NK-92 treated with Interleukin-12 subunit alpha and Interleukin-12 subunit beta, amount 100 ng/mL, for 24 hours (cell line): ENCODE results near the gene SEMA3G.

Experiments
- DNase-seq: peaks from one replicate; lab custom pipeline; 2025; lab: John Stamatoyannopoulos, UW

The SEMA3G gene

DNA sequence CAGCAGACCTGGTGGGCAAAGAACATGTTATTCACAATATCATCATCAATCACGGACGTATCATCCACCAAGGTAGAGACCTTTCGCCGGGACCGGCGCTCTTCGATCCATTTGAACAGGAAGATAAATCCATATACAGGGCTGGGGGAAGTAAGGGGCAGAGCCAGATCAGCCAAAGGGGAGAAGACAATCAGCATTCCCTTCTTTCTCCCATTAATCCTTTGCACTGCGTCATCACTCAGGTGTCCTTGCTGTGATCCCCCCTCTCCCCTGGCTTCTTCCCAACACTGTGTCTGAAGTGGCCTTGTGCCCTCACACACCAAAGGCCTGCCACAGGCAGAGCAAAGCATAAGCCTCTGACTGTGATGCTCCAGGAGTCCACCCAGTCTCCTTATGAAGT lies 36.4 kb downstream of the SEMA3G start:
- no peak for DNase-seq

DNA sequence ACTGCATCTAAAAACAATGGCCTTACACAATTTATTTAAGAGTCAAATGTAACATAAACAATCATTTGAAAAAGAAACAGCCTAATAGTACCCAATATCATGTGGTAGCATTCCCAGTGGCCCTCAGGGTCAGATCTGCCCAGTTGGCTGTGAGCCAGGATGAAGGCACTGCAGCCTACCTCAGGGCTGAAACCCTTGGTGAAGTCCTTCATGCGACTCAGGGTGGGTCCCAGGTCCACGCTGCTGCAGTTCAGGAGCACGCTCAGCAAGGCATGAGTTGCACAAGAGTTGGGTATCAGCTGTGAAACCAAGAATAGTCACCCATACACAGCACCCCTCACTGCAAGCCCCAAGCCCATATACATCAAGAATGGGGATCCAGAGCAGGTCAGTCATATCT lies 37.1 kb downstream of the SEMA3G start:
- no peak for DNase-seq

DNA sequence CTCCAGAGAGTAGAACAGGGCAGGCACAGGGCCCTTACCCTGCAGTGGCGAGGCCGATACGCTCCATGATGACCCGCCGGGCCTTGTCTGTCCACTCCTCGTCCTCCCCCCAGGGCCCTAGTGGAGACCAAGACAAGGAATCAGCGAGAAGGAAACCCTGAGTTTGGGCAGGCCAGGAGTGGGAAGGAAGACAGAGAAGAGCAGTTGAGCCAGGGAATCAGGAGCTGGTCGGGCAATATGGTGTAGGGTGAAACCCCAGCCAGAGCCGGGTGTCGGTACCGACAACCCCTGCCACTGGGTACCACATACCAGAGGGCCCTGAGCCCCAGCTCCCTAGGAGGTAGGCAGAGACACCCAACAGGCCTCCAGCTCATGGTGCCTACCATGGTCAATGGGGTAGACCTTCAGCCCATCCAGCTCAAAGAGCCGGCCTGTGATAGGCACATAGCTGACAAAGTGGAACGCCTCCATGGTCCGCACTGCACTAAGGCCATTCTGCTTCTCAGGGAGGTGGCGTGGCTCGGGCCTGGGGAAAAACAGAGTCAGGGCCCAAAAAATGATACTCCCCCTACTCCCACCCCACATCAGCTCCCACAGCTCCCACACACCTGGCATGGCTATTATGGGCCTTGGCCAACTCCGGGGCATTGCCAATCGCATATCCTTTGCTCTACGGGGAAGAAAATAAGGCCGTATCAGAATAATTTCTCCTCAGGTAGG lies 38.0 kb downstream of the SEMA3G start:
- DNase-seq: no peak

DNA sequence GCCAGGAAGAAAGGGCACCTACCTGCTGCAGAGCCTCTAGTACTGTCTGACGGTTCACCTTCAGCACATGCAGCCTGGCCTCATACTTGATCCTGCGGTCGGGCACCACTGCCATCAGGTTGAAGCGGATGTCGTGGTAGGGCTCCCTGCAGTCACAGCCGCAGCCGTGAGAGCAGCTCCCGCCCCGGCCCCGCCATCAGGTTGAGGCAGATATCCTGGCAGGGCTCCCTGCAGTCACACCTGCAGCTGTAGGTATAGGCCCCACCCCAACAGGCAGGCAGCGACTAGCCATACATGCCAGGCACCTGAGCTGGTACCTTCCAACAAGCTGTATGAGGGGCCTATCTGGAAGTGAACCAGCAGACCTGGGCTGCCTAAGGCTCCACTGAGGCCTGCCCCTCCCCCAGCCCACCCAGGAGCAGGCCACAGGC lies 38.7 kb downstream of the SEMA3G start:
- no peak for DNase-seq

DNA sequence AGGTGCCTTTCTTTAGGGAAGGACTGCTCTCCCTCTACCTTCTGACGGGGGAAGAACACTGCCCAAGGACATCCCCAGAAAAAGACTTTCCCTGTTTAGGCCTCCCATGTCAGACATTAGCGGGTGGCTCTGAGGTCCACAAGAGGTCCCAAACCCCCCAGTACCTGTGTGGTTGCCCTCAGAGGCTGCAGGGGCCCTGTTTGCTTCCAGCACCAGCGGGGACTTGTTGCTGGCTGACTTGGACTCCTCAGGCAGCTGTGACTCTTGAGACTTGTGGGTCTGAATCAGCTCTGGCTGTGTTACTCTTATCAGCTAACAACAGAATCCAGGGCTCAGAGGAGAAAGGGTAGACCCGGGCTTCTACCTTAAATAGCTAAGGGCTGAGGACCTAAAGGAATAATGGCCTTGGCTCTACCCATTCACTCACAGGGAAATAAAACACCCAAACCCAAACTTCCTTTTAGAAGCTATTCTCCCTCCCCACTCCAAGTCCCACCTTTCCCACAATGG lies 39.2 kb downstream of the SEMA3G start:
- DNase-seq: no peak

DNA sequence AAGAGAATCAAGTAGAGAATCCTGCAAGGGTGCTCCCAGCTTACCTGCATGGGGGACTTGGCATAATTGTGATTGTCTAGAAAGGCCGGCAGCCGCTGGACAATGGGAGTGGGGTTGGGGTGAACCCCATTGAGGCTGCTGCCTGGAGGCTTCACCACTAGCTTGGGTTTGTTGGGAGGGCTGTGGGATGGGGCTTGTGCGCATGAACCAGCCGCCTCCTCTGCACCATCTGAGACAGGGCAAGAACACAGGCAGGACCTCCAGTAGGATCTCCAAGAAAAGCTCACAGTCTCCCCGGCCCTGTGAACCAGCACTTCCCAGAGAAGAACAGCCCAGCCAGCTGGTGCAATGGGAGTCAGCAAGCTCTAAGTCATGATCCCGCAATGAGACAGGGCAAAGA lies 39.8 kb downstream of the SEMA3G start:
- no peak for DNase-seq

DNA sequence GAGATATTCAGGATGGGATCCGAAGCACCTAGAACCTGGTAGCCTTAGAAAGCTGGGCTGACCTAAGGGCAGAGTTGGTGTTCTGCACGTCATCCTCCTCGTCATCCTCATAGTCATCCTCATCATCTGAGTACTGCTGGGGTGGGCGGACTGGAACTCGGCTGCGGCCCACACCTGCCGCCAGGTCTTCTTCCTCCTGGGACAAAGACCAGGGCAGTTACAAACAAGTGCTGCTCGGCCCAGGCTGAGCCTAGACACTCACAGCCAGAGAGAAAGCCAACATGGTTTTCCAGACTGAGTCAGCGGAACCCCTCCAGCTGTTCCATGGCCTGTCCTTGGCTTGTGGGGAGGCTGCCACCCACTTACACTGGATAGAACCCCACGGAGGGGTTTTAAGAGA lies 40.5 kb downstream of the SEMA3G start:
- DNase-seq: no peak

DNA sequence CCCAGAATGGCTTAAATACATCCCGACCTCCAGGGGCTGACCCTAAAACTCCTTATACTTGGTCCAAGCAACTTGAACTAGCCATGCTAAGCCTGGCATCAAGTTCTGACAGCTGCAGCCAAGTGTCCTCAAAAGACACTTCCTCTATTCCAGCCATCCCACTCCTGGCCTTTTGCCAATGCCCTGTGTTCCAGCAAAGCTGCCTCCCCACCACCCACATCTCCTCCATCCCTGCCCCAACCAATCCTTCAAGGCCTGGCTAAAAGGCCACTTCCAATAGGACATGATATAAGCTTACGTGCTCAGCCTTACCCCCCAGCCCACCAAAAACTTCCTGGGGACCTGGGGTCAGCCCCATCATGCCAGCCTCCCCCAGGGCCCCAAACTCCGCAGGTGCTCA lies 40.9 kb downstream of the SEMA3G start:
- no peak for DNase-seq

DNA sequence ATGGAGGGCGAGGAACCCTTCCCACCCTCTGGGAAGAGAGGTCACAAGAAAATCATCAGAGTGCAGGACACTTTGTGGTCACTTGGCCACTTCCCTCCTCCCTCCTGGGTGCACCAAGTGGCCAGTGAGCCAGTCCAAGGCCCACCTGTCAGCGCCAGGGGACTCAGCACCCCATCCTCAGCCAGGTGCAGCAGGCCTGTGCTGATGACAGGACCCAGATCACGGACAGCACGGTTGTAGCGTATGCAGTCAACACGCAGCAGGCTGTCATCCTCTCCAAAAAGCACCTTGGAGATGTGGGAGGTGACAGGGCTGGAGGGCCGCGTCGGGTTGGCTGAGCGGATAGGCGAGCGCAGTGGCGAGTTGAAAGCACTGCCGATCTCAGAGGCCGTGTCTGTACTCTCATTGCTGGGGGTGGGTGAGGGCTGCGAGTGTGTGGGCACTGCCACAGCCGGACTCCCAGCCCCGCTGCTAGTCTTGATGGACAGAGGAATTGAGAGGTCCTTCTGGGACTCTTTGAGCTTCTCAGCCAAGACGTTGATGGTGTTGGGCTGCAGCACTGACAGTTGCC lies 41.5 kb downstream of the SEMA3G start:
- DNase-seq: no peak

DNA sequence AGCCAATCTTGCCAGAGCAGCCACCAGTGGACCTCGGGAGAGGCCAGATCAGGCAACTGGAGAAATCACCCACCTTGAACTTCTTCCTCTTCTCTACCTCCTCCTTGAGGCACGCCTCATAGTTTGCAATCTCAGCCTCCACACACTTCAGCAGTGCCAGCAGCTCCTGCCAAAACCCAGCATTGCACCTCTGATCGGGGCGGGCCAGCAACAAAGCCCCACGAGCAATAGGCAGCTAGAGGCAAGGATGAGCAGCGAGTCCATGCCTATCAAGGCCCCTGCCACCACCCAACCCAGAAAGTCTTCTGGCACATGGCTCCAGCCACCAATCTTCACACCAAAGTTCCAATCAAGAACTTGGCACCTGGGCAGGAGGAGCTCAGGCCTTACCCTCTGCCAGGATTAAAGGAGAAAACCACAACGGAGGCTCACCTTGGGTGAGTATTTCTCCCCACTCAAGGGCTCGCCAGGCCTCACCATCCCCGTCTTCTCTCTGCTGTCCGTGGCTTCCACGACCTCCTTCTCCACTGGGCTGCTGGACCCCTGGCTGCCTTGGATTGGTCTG lies 42.1 kb downstream of the SEMA3G start:
- no peak for DNase-seq

DNA sequence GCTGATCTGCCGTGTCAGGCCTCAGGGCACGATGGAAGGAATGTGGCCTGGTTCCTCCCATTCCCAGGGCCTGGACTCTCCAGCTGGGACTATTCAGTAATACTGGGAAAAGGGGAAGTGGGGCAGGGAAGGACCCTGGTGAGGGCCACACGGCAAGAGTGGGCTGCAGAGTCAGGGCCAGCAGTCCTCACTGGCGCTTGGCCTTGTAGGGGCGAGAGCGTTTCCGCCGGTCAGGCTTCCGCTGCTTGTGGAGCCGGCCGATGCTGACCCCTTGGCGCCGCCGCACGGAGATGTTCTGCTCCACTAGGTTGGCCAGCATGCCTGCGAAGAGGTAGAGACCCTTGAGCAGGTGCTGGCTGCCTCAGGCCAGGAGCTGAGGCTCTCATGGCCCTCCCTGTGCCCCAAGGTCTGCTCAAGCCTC lies 42.8 kb downstream of the SEMA3G start:
- DNase-seq: no peak

DNA sequence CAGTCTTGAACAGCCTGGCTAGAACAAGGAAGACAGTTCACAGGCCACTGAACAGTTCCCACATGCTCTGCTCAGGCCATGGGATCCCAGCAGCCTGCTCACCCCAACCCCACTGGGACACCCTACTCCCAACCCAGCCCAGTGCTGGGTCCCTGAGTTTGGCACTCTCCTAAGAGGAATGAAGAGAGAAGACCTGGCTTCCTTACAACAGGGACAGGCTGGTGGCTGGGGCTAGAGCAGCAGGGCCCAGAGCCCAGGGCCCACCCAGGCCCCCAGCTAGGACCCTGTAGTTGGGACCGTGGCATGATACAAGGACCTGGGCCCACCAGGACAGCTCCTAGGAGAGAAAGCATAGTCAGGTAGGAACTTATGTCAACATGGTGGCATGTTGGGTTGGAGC lies 43.4 kb downstream of the SEMA3G start:
- DNase-seq: no peak

DNA sequence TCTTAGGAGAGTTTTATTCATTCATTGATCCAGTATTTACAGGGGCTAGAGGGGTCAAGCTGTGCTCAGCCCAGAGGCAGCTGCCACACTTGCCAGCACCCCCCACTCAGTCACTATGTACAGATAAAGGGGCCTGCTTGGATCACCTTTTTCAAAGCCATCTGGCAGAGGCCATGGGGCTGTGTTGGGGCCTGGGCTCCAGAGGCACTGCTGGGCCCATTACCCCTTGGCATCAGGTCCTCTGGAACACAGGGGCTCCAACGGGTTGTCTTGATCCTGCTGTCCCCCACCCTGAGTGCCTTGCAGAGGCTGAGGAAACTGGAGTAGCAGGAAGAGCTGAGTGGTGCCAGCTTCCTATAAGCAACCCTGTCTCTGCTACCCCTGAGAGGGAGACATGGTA lies 43.9 kb downstream of the SEMA3G start:
- DNase-seq: no peak

DNA sequence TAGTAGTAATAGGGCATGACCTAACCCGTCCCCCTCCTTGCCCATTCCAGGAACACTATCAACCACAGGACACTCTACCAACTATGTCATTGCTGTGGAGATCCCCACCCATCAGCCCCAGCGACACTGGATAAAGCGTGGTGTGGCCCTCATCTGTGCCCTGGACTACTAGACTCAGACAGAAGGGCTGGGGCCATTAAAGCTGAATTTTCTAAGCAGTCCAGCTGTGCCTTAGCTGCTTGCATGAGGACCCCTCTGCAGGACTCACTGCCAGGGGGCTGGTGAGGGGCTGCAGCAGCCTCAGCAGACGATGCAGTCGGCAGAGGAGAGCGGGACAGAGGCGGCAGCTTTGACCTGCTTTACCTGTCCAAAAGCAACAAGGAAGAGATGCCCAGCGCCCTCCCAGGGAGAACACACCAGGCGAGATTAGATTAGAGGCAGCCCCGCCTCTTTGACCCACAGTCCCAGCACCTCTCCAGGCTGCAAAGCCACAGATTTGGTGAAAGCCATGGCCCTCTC lies 44.6 kb downstream of the SEMA3G start:
- no peak for DNase-seq

DNA sequence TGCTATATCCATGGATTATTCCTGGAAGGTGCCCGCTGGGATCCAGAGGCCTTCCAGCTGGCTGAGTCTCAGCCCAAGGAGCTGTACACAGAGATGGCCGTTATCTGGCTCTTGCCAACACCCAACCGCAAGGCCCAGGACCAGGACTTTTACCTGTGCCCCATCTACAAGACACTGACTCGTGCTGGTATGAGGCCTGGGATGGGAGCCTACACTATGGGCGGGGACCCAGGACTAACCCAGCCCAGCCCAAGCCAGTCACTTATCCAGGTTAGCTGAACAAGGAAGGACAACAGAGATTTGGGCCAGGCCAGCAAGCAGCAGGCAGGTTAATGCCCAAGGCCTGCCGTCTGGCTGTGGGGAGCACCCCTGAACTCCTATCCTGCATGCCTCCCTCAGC lies 45.3 kb downstream of the SEMA3G start:
- no peak for DNase-seq

DNA sequence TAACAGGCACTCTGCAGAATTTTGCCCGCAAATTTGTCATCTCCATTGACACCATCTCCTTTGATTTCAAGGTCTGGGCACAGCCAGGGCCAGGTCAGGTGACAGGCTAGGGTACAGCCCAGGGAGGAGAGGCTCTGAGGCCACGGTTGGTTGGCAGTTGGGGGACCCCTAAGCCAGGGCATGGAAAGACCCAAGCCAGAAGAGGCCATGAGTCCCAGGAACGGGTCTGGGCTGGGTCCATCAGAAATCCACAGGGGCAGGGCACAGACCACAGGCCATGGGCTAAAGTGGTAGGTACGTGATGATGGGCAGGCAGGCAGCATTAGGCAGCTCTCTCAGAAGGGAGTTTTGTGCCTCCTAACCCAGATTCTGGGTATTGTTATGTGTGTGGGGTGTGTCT lies 45.8 kb downstream of the SEMA3G start:
- no peak for DNase-seq

DNA sequence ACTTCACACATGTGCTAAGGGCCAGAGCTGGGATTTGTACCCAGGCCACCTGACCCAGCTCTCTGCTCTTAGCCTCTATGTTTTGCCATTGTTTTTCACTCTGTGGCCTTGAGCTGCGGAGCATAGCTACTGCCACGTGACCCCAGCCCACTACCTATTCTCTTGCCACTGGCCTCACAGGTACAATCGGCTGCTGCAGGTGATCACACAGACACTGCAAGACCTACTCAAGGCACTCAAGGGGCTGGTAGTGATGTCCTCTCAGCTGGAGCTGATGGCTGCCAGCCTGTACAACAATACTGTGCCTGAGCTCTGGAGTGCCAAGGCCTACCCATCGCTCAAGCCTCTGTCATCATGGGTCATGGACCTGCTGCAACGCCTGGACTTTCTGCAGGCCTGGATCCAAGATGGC lies 46.2 kb downstream of the SEMA3G start:
- DNase-seq: no peak

DNA sequence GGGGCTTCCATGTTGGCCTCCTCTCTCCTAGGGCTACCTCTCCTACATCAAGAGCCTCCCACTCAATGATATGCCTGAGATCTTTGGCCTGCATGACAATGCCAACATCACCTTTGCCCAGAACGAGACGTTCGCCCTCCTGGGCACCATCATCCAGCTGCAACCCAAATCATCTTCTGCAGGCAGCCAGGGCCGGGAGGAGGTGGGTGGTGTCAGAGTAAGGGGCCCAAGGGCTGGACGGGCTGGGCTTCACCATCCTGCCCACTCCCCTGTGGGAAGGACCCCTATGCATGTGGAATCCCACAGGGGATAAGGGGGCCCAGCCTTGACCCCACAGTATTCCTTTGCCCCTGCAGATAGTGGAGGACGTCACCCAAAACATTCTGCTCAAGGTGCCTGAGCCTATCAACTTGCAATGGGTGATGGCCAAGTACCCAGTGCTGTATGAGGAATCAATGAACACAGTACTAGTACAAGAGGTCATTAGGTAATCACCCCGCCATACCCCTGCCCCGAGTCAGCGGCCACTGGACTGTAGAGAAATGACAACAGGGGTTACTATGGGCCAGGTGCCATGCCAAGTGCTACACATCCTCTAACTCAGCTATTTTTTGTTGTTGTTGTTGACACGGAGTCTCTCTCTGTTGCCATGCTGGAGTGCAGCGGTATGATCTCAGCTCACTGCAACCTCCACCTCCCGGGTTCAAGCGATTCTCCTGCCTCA lies 47.1 kb downstream of the SEMA3G start:
- DNase-seq: no peak

DNA sequence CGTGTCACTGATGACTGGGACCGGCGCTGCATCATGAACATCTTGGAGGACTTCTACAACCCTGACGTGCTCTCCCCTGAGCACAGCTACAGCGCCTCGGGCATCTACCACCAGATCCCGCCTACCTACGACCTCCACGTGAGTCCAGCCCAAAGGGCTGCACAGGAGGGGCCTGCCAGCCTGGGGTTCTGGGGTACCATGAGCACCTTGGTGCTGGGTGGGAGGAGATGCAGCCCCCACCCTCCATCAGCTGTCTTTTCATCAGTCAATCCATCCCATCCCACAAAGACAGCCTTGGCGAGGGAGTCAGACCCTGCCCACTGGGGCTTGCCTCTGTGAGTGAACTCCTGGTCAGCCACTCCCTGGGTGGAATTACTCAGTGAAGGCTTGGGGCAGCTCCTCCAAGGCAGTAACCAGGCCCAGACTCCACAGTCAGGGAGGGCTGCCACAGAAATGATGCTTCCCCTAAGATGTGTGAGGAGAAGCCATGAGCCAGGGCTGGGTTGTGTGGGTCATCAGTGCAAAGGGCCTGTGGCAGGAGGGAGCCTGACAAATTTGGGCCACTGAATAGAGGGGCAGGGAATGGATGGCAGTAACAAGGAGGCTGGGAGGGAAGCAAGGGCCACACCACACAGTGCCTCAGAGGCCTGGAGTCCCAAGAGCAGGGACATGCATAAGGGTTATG lies 47.9 kb downstream of the SEMA3G start:
- no peak for DNase-seq

DNA sequence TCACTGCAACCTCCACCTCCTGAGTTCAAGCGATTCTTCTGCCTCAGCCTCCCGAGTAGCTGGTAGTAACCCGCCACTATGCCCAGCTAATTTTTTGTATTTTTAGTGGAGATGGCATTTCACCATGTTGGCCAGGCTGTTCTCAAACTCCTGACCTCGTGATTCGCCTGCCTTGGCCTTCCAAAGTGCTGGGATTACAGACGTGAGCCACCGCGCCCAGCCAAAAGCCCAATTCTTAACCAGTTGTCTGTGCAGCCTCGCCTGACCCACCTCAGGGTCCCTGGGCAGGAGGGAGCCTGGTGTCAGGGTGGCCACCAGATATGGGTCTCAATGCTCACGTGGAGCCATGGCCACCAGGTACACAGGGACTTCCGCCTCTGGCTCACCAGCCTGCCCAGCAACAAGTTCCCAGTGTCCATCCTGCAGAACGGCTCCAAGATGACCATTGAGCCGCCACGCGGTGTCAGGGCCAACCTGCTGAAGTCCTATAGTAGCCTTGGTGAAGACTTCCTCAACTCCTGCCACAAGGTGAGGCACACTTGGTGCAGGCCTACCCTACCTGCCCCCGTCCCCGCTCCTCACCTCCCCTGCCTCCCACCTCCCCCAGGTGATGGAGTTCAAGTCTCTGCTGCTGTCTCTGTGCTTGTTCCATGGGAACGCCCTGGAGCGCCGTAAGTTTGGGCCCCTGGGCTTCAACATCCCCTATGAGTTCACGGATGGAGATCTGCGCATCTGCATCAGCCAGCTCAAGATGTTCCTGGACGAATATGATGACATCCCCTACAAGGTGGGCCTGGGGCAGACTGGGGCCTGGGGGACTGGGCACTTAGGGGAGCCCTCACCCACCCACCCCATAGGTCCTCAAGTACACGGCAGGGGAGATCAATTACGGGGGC lies 48.6 kb downstream of the SEMA3G start:
- DNase-seq: no peak

DNA sequence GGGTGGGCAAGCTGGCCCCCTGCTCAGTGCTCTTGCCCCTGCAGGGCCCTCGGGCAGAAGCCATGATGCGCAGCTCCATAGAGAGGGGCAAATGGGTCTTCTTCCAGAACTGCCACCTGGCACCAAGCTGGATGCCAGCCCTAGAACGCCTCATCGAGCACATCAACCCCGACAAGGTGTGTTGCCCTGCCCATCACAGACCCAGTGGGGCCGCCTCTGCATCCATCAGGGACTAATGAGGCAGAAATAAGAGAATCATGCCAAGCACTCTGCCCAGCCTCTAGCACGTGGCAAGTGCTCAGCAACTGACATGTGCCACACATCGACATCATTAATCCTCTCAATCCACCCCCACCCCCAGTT lies 49.4 kb downstream of the SEMA3G start:
- DNase-seq: no peak
